Karpas-422 (cell line): ENCODE measurements around the gene MTHFD1. TPM values are rescaled to one million over a fixed set of nuclear protein-coding genes. Genes with fewer than 3 reads are reported as not detected.

Experiments used
- DNase-seq: peaks from one replicate; pipeline ENCODE4 v3.0.0-alpha.2; 2015
- H2AFZ ChIP-seq: fragments of 200-600 bp; sonication (generic); 2 replicates; pipeline ENCODE4 v1.6.1; 2014; ENCODE audit warnings: antibody characterized with exemption, low read length, mixed read lengths
- H3K27ac ChIP-seq: fragments of 200-600 bp; sonication (generic); 2 replicates; pipeline ENCODE4 v1.5.1; 2014; ENCODE audit warnings: mild to moderate bottlenecking, low read length, moderate library complexity
- H3K27me3 ChIP-seq: fragments of 200-600 bp; sonication (generic); 2 replicates; pipeline ENCODE4 v1.6.1; 2014; ENCODE audit warnings: low read length, mixed read lengths
- H3K36me3 ChIP-seq: fragments of 200-600 bp; sonication (generic); 2 replicates; pipeline ENCODE4 v1.6.1; 2014; ENCODE audit warnings: low read length, mixed read lengths; ENCODE audit not compliant: insufficient read depth
- H3K4me1 ChIP-seq: fragments of 200-600 bp; sonication (generic); 2 replicates; pipeline ENCODE4 v1.6.1; 2014; ENCODE audit warnings: mild to moderate bottlenecking, low read length, mixed read lengths
- H3K4me2 ChIP-seq: fragments of 200-600 bp; sonication (generic); 2 replicates; pipeline ENCODE4 v1.6.1; 2014; ENCODE audit warnings: low read length, low read depth, mild to moderate bottlenecking; ENCODE audit not compliant: poor library complexity, severe bottlenecking
- H3K4me3 ChIP-seq: fragments of 200-600 bp; sonication (generic); 2 replicates; pipeline ENCODE4 v1.5.1; 2014; ENCODE audit warnings: mild to moderate bottlenecking, antibody characterized with exemption, low read length, mixed read lengths
- H3K79me2 ChIP-seq: fragments of 200-600 bp; sonication (generic); 2 replicates; pipeline ENCODE4 v1.6.1; 2014; ENCODE audit warnings: mild to moderate bottlenecking, low read length, mixed read lengths
- H3K9ac ChIP-seq: fragments of 200-600 bp; sonication (generic); 2 replicates; pipeline ENCODE4 v1.6.0; 2014; ENCODE audit warnings: low read length
- H3K9me2 ChIP-seq: fragments of 200-600 bp; sonication (generic), shearing (Covaris generic); replicated peaks from 2 replicates; pipeline ENCODE4 v1.6.0; 2014; ENCODE audit warnings: mild to moderate bottlenecking, low read length, moderate library complexity; ENCODE audit not compliant: insufficient read depth
- H3K9me3 ChIP-seq: fragments of 300-700, 200-600 bp; sonication (generic); 2 replicates; pipeline ENCODE4 v1.6.1; 2014; ENCODE audit warnings: low read length, mixed read lengths
- H4K20me1 ChIP-seq: fragments of 200-600 bp; sonication (generic); 2 replicates; pipeline ENCODE4 v1.6.1; 2014; ENCODE audit warnings: mild to moderate bottlenecking, antibody characterized with exemption, low read length, low read depth; ENCODE audit not compliant: insufficient read depth
- total RNA-seq: library from RNA; depleted of rRNA; stranded (reverse); fragments of >200 nt; shearing (Covaris generic); gene quantifications from 2 replicates; pipeline ENCODE4 v1.2.3, GENCODE V29; 2014; ENCODE audit warnings: low replicate concordance

The MTHFD1 gene
- total RNA-seq, 1 experiment from 2014 or later = 59.7 TPM

GRCh38 chr14:64501411-64502171 lies 113.4 kb downstream of the MTHFD1 start:
- peaks cover 42% of the 10 kb centered on the region for H3K4me1 ChIP-seq
- no peaks in the 10 kb centered on the region for H3K27me3 ChIP-seq
- H2AFZ ChIP-seq = no peak overlapping the region
- H3K4me3 ChIP-seq = peak overlapping the region; percentile 77
- H3K27ac ChIP-seq = peak overlapping the region; percentile 96
- DNase-seq = peak; percentile 58
- H4K20me1 ChIP-seq = no peaks in the 10 kb centered on the region; the same call in 1 of the 2 replicates
- peaks cover 14% of the 10 kb centered on the region for H3K36me3 ChIP-seq
- no peaks in the 10 kb centered on the region for H3K9me2 ChIP-seq
- H3K79me2 ChIP-seq = peaks cover 79% of the 10 kb centered on the region
- no peaks in the 10 kb centered on the region for H3K9me3 ChIP-seq
- peak overlapping the region; percentile 98 for H3K4me2 ChIP-seq
- peak overlapping the region; percentile 97 for H3K9ac ChIP-seq

GRCh38 chr14:64502456-64502855 lies 114.3 kb downstream of the MTHFD1 start:
- peak overlapping the region; percentile 96 for H3K27ac ChIP-seq
- H3K4me1 ChIP-seq = peaks cover 51% of the 10 kb centered on the region
- H3K79me2 ChIP-seq = peaks cover 79% of the 10 kb centered on the region
- peak; percentile 72 for DNase-seq
- H3K36me3 ChIP-seq = peaks cover 11% of the 10 kb centered on the region
- peak overlapping the region; percentile 77 for H3K4me3 ChIP-seq
- H3K9me2 ChIP-seq = no peaks in the 10 kb centered on the region
- H3K27me3 ChIP-seq = no peaks in the 10 kb centered on the region
- no peaks in the 10 kb centered on the region; the same call in 1 of the 2 replicates for H4K20me1 ChIP-seq
- no peak overlapping the region for H2AFZ ChIP-seq
- H3K9me3 ChIP-seq = no peaks in the 10 kb centered on the region
- H3K4me2 ChIP-seq = peak overlapping the region; percentile 98
- peak overlapping the region; percentile 97 for H3K9ac ChIP-seq

GRCh38 chr14:64502887-64503433 lies 114.8 kb downstream of the MTHFD1 start:
- peaks cover 79% of the 10 kb centered on the region for H3K79me2 ChIP-seq
- no peaks in the 10 kb centered on the region for H3K9me2 ChIP-seq
- DNase-seq = peak; percentile 81
- H3K4me2 ChIP-seq = peak overlapping the region; percentile 98
- H3K27me3 ChIP-seq = no peaks in the 10 kb centered on the region
- H3K4me3 ChIP-seq = peak overlapping the region; percentile 77
- peak overlapping the region; percentile 96 for H3K27ac ChIP-seq
- peak overlapping the region; percentile 27; the same call in 1 of the 2 replicates for H2AFZ ChIP-seq
- peaks cover 52% of the 10 kb centered on the region for H3K4me1 ChIP-seq
- no peaks in the 10 kb centered on the region; the same call in 1 of the 2 replicates for H4K20me1 ChIP-seq
- H3K36me3 ChIP-seq = peaks cover 11% of the 10 kb centered on the region
- H3K9ac ChIP-seq = peak overlapping the region; percentile 97
- no peaks in the 10 kb centered on the region for H3K9me3 ChIP-seq

- Histone ChIP-seq H2AFZ (peak within 1 kb of the TSS; percentile 27; the same call in 1 of the 2 replicates), H3K9ac (peak within 1 kb of the TSS; percentile 97), H3K27me3 (no peaks in the 10 kb centered on the region), H3K4me2 (peak within 1 kb of the TSS; percentile 98), H3K9me3 (no peaks in the 10 kb centered on the region), H3K27ac (peak within 1 kb of the TSS; percentile 96), H3K36me3 (peaks cover 11% of the 10 kb centered on the region), H3K4me1 (peaks cover 59% of the 10 kb centered on the region), H3K79me2 (peaks cover 83% of the 10 kb centered on the region), H4K20me1 (no peaks in the 10 kb centered on the region; the same call in 1 of the 2 replicates), H3K9me2 (no peaks in the 10 kb centered on the region), H3K4me3 (peak within 1 kb of the TSS; percentile 77)
- DNase-seq = peak; percentile 99
Measured at GRCh38 chr14:64503434-64504309, 115.5 kb downstream of the MTHFD1 start, which contains the start of gene ZBTB25. Gene ZBTB25 (minus strand): TSS chr14:64503838. CDS start chr14:64490533, 13,305 bp downstream.

GRCh38 chr14:64504310-64504896 lies 116.2 kb downstream of the MTHFD1 start, which contains the start of gene ZBTB1:
Gene ZBTB1 (plus strand): TSS chr14:64504770. CDS start chr14:64521505, 16,735 bp downstream.
- Histone ChIP-seq H4K20me1 (no peaks in the 10 kb centered on the region; the same call in 1 of the 2 replicates), H3K27ac (peak within 1 kb of the TSS; percentile 96), H3K9me3 (no peaks in the 10 kb centered on the region), H3K9me2 (no peaks in the 10 kb centered on the region), H3K27me3 (no peaks in the 10 kb centered on the region), H3K4me3 (peak within 1 kb of the TSS; percentile 77), H3K4me2 (peak within 1 kb of the TSS; percentile 98), H2AFZ (peak within 1 kb of the TSS; percentile 13; the same call in 1 of the 2 replicates), H3K79me2 (peaks cover 83% of the 10 kb centered on the region), H3K4me1 (peaks cover 66% of the 10 kb centered on the region), H3K36me3 (peaks cover 7% of the 10 kb centered on the region), H3K9ac (peak within 1 kb of the TSS; percentile 97)
- peak; percentile 94 for DNase-seq

- Histone ChIP-seq H3K27me3 (no peaks in the 10 kb centered on the region), H3K4me3 (peak overlapping the region; percentile 77), H3K9me3 (no peaks in the 10 kb centered on the region), H4K20me1 (no peaks in the 10 kb centered on the region; the same call in 1 of the 2 replicates), H3K27ac (peak overlapping the region; percentile 96), H3K4me2 (peak overlapping the region; percentile 98), H3K4me1 (peaks cover 68% of the 10 kb centered on the region), H3K9me2 (no peaks in the 10 kb centered on the region), H3K79me2 (peaks cover 82% of the 10 kb centered on the region), H2AFZ (peak overlapping the region; percentile 13; the same call in 1 of the 2 replicates), H3K9ac (peak overlapping the region; percentile 97), H3K36me3 (no peaks in the 10 kb centered on the region; the same call in 1 of the 2 replicates)
- peak; percentile 99 for DNase-seq
Measured at GRCh38 chr14:64504897-64505794, 117.0 kb downstream of the MTHFD1 start.

- Histone ChIP-seq H3K36me3 (no peaks in the 10 kb centered on the region; the same call in 1 of the 2 replicates), H3K4me1 (peaks cover 68% of the 10 kb centered on the region), H3K4me3 (peak overlapping the region; percentile 77), H3K4me2 (peak overlapping the region; percentile 98), H3K27me3 (no peaks in the 10 kb centered on the region), H2AFZ (no peak overlapping the region), H4K20me1 (no peaks in the 10 kb centered on the region; the same call in 1 of the 2 replicates), H3K9ac (peak overlapping the region; percentile 97), H3K27ac (peak overlapping the region; percentile 96), H3K9me2 (no peaks in the 10 kb centered on the region), H3K9me3 (no peaks in the 10 kb centered on the region), H3K79me2 (peaks cover 82% of the 10 kb centered on the region)
- DNase-seq = peak; percentile 82
Measured at GRCh38 chr14:64506721-64507120, 118.6 kb downstream of the MTHFD1 start.
